Skeletal muscle tissue (tissue), 4 donors: ENCODE data around the gene HOXD3. TPM values are rescaled to one million over a fixed set of nuclear protein-coding genes. Genes with fewer than 3 reads are reported as not detected.

ENCODE experiments used
- H3K27ac ChIP-seq: one replicate; pipeline ENCODE4 v1.7.0; 2013; ENCODE audit warnings: mild to moderate bottlenecking, low read depth, low read length, inconsistent platforms
- H3K27me3 ChIP-seq, 3 donors: one replicate each; pipeline ENCODE4 v1.7.0; 2013; ENCODE audit warnings: low read length in 3 of 3; ENCODE audit not compliant: control insufficient read depth in 3 of 3, insufficient read depth in 3 of 3
- H3K36me3 ChIP-seq, 3 donors: one replicate each; pipeline ENCODE4 v1.7.0; 2013; ENCODE audit warnings: low read length in 3 of 3; ENCODE audit not compliant: control insufficient read depth in 3 of 3, insufficient read depth in 3 of 3
- H3K4me1 ChIP-seq, 3 donors: one replicate each; pipeline ENCODE4 v1.7.0; 2013; ENCODE audit warnings: low read length in 3 of 3, mild to moderate bottlenecking in 3 of 3; ENCODE audit not compliant: control insufficient read depth in 3 of 3, insufficient read depth in 3 of 3
- H3K4me3 ChIP-seq, 3 donors: one replicate each; pipeline ENCODE4 v1.7.0; 2013; ENCODE audit warnings: low read length in 3 of 3
- H3K9ac ChIP-seq, 3 donors: one replicate each; pipeline ENCODE4 v1.7.0; 2013; ENCODE audit warnings: low read length in 3 of 3, mild to moderate bottlenecking in 3 of 3, moderate library complexity in 2 of 3, low read depth in 1 of 3
- H3K9me3 ChIP-seq, 3 donors: one replicate each; pipeline ENCODE4 v1.7.0; 2013; ENCODE audit warnings: low read length in 3 of 3; ENCODE audit not compliant: control insufficient read depth in 3 of 3
- total RNA-seq: library from RNA; depleted of rRNA; stranded (reverse); fragments of >200 nt; gene quantifications from one replicate; pipeline ENCODE4 v1.2.3, GENCODE V29; 2014
- donor health status: Osteomylitis.

The HOXD3 gene
- total RNA-seq, 1 donor from 2014 or later, result 4.2 TPM

- H3K27ac ChIP-seq, result no peak overlapping the region
- no peak overlapping the region for H3K4me3 ChIP-seq
- H3K36me3 ChIP-seq, result no peaks in the 10 kb centered on the region
- no peaks in the 10 kb centered on the region for H3K9me3 ChIP-seq
- H3K9ac ChIP-seq, result no peak overlapping the region
- H3K27me3 ChIP-seq, result peaks cover 38 to 78% (median 49%) of the 10 kb centered on the region in 3 donors
- peaks cover 3 to 6% (median 4%) of the 10 kb centered on the region in 3 donors for H3K4me1 ChIP-seq
These were observed 18.9 kb downstream of the HOXD3 start for GRCh38 chr2:176175709-176176607.

- Histone ChIP-seq H3K36me3 (no peaks in the 10 kb centered on the region), H3K27me3 (peaks cover 33 to 62% (median 36%) of the 10 kb centered on the region in 3 donors), H3K4me1 (peaks cover 0 to 6% (median 4%) of the 10 kb centered on the region in 3 donors), H3K4me3 (peak overlapping the region in 2 of 3 donors; percentile 56), H3K27ac (no peak overlapping the region), H3K9ac (peak overlapping the region in 1 of 3 donors; percentile 8), H3K9me3 (no peaks in the 10 kb centered on the region)
These were observed 20.5 kb downstream of the HOXD3 start for GRCh38 chr2:176177580-176178037.

DNA sequence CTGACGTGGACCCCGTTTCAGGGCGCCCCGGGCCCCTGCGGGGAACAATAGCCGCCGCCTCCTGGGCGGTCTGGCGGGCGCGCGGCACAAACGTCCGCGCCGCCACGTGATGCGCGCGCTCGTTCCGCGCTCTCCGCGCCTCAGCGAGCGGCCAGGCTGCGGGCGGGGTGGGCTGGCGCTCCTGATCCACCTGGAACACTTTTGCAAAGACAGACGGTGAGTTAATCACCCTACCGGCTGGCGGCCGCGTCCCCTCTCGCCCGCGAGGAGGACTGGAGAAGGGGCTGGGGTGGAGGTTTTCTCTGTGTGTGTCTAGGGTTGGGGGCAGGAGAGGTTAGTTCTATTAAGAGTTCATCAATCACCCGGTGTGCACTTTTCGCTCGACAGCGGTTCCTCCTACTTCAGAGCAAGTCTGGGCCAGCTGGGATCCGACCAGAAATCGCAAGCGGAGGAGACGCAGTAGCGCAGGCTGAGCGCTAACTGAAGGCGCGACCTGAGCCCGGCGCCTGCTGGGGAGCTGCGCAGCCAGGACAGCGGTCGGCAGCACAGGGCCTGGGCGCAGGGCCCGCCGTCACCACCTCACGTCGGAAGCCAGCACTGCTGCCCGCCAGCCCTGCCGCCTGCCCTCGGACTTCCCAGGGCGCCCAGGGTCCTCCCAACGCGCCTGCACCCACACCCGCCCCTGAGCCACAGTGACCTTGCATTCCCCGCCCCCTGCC lies 21.1 kb downstream of the HOXD3 start:
- Histone ChIP-seq H3K4me3 (peak overlapping the region; percentile 56 to 66 (median 65)), H3K9me3 (no peaks in the 10 kb centered on the region), H3K27ac (peak overlapping the region; percentile 25), H3K27me3 (peaks cover 33 to 58% (median 35%) of the 10 kb centered on the region in 3 donors), H3K36me3 (no peaks in the 10 kb centered on the region), H3K4me1 (peaks cover 0 to 6% (median 4%) of the 10 kb centered on the region in 3 donors), H3K9ac (peak overlapping the region in 1 of 3 donors; percentile 8)

GRCh38 chr2:176178757-176179295 lies 21.7 kb downstream of the HOXD3 start:
- Histone ChIP-seq H3K27ac (peak overlapping the region; percentile 25), H3K4me3 (peak overlapping the region; percentile 56 to 66 (median 65)), H3K36me3 (no peaks in the 10 kb centered on the region), H3K4me1 (peaks cover 0 to 6% (median 4%) of the 10 kb centered on the region in 3 donors), H3K9ac (no peak overlapping the region), H3K9me3 (no peaks in the 10 kb centered on the region), H3K27me3 (peaks cover 33 to 54% (median 36%) of the 10 kb centered on the region in 3 donors)

GRCh38 chr2:176181551-176181950 lies 24.4 kb downstream of the HOXD3 start:
- Histone ChIP-seq H3K27me3 (peaks cover 24 to 37% (median 31%) of the 10 kb centered on the region in 3 donors), H3K9ac (no peak overlapping the region), H3K36me3 (no peaks in the 10 kb centered on the region), H3K9me3 (no peaks in the 10 kb centered on the region), H3K4me1 (peaks cover 0 to 6% (median 4%) of the 10 kb centered on the region in 3 donors), H3K4me3 (no peak overlapping the region), H3K27ac (no peak overlapping the region)

GRCh38 chr2:176182671-176183070 lies 25.6 kb downstream of the HOXD3 start:
- Histone ChIP-seq H3K27ac (no peak overlapping the region), H3K9ac (no peak overlapping the region), H3K4me3 (no peak overlapping the region), H3K27me3 (peaks cover 18 to 38% (median 28%) of the 10 kb centered on the region in 3 donors), H3K36me3 (no peaks in the 10 kb centered on the region), H3K9me3 (no peaks in the 10 kb centered on the region), H3K4me1 (peaks cover 0 to 9% (median 2%) of the 10 kb centered on the region in 3 donors)

DNA sequence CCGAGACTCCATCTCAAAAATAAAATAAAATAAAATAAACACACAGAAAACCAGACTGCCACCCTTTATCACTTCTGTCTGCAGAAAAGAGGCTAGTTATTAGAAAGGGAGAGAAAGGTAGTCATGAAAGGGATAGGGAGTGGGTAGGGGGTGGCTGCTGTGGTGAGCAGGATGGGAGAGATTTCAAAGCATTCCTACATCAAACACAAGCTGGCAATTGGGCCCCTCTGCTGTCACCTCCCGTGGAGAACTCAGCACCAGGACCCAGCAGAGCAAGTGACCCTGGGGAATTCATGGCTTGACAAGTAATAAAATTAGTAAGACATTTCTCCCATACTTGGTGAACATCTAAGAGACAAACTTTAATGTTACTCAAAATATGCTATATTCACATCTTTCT lies 27.6 kb downstream of the HOXD3 start:
- H3K4me3 ChIP-seq, result no peak overlapping the region
- H3K27me3 ChIP-seq, result peaks cover 21 to 39% (median 28%) of the 10 kb centered on the region in 3 donors
- no peaks in the 10 kb centered on the region for H3K36me3 ChIP-seq
- no peak overlapping the region for H3K27ac ChIP-seq
- H3K9me3 ChIP-seq, result no peaks in the 10 kb centered on the region
- H3K4me1 ChIP-seq, result peaks cover 13 to 20% (median 13%) of the 10 kb centered on the region in 3 donors
- H3K9ac ChIP-seq, result no peak overlapping the region

DNA sequence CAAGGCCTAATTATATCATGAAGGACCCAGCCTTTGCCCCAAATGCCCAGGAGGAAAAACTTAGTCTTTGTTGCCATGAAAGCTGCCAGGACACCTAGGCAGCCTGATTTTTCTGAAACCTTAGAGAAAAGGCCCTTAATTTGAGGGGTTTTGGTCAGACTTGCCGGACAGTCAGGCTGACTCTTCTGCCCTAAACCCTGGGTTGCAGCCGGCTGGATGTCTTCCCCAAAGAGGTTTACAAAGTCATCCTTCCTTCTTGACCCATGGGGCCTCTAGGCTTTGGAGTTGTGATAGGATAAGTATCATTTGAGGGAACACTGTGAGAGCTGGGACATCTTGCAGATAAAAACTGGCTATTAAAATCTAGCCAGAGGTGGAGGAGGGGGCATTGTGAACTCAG lies 28.9 kb downstream of the HOXD3 start:
- H3K9me3 ChIP-seq, result no peaks in the 10 kb centered on the region
- H3K4me3 ChIP-seq, result no peak overlapping the region
- H3K27ac ChIP-seq, result no peak overlapping the region
- peaks cover 25 to 41% (median 35%) of the 10 kb centered on the region in 3 donors for H3K27me3 ChIP-seq
- H3K9ac ChIP-seq, result no peak overlapping the region
- peaks cover 13 to 20% (median 14%) of the 10 kb centered on the region in 3 donors for H3K4me1 ChIP-seq
- no peaks in the 10 kb centered on the region for H3K36me3 ChIP-seq

- Histone ChIP-seq H3K27me3 (peaks cover 30 to 48% (median 40%) of the 10 kb centered on the region in 3 donors), H3K36me3 (no peaks in the 10 kb centered on the region), H3K4me1 (peaks cover 13 to 20% (median 14%) of the 10 kb centered on the region in 3 donors), H3K9ac (peak overlapping the region; percentile 57 to 71 (median 62)), H3K27ac (no peak overlapping the region), H3K4me3 (peak overlapping the region; percentile 77 to 82 (median 80)), H3K9me3 (no peaks in the 10 kb centered on the region)
These were observed 30.2 kb downstream of the HOXD3 start for GRCh38 chr2:176187200-176187898.
